Trophoblast cell (in vitro differentiated cells and primary cell): Measurements from ENCODE around the gene BRPF3.

Source experiments
- DNase-seq, 2 donors: peaks; one replicate each; pipeline ENCODE4 v3.0.0-alpha.2; 2016
- H2AFZ ChIP-seq: 2 replicates; pipeline ENCODE4 v1.6.1; 2013; ENCODE audit warnings: low read length, moderate library complexity, mild to moderate bottlenecking; ENCODE audit not compliant: insufficient read depth, poor library complexity
- H2AK5ac ChIP-seq: 2 replicates; pipeline ENCODE4 v1.6.1; 2013; ENCODE audit warnings: mild to moderate bottlenecking, low read length
- H2BK120ac ChIP-seq: 2 replicates; pipeline ENCODE4 v1.6.1; 2013; ENCODE audit warnings: low read length, mild to moderate bottlenecking, moderate library complexity; ENCODE audit not compliant: insufficient read depth, poor library complexity
- H2BK12ac ChIP-seq: 2 replicates; pipeline ENCODE4 v1.6.1; 2013; ENCODE audit warnings: mild to moderate bottlenecking, low read length, moderate library complexity
- H2BK5ac ChIP-seq: 2 replicates; pipeline ENCODE4 v1.6.1; 2013; ENCODE audit warnings: low read length, low read depth, moderate library complexity, mild to moderate bottlenecking; ENCODE audit not compliant: poor library complexity
- H3K14ac ChIP-seq: 2 replicates; pipeline ENCODE4 v1.6.1; 2013; ENCODE audit warnings: mild to moderate bottlenecking, low read length
- H3K18ac ChIP-seq: 2 replicates; pipeline ENCODE4 v1.6.1; 2013; ENCODE audit warnings: mild to moderate bottlenecking, low read length
- H3K23ac ChIP-seq: 2 replicates; pipeline ENCODE4 v1.6.1; 2013; ENCODE audit warnings: low read length
- H3K27ac ChIP-seq: 2 replicates; pipeline ENCODE4 v1.5.1; 2013; ENCODE audit warnings: low read depth, mild to moderate bottlenecking, inconsistent platforms, low read length, moderate library complexity
- H3K27me3 ChIP-seq: 2 replicates; pipeline ENCODE4 v1.6.1; 2013; ENCODE audit warnings: inconsistent platforms, mild to moderate bottlenecking, low read length, moderate library complexity; ENCODE audit not compliant: insufficient read depth
- H3K36me3 ChIP-seq, 2 experiments: 1 replicate in 1 of 2; 2 replicates in 1 of 2; pipeline ENCODE4 v1.6.1; 2013; ENCODE audit warnings: low read length in 2 of 2, mild to moderate bottlenecking in 2 of 2, moderate library complexity in 1 of 2; ENCODE audit not compliant: insufficient read depth in 2 of 2, control insufficient read depth in 1 of 2
- H3K4ac ChIP-seq: 2 replicates; pipeline ENCODE4 v1.6.1; 2013; ENCODE audit warnings: low read depth, mild to moderate bottlenecking, low read length, moderate library complexity
- H3K4me1 ChIP-seq, 2 experiments: 1 replicate in 1 of 2; 2 replicates in 1 of 2; pipeline ENCODE4 v1.6.1; 2013; ENCODE audit warnings: low read length in 2 of 2, mild to moderate bottlenecking in 2 of 2, moderate library complexity in 1 of 2; ENCODE audit not compliant: insufficient read depth in 2 of 2, control insufficient read depth in 1 of 2
- H3K4me2 ChIP-seq: 2 replicates; pipeline ENCODE4 v1.6.1; 2013; ENCODE audit warnings: inconsistent platforms, mild to moderate bottlenecking, low read length, moderate library complexity
- H3K4me3 ChIP-seq: 2 replicates; pipeline ENCODE4 v1.5.1; 2013; ENCODE audit warnings: mild to moderate bottlenecking, low read depth, low read length, inconsistent platforms
- H3K79me1 ChIP-seq: one replicate; pipeline ENCODE4 v1.6.1; 2013; ENCODE audit warnings: low read length
- H3K79me2 ChIP-seq: 2 replicates; pipeline ENCODE4 v1.6.1; 2013; ENCODE audit warnings: low read length, mild to moderate bottlenecking; ENCODE audit not compliant: control insufficient read depth, insufficient read depth, poor library complexity
- H3K9ac ChIP-seq: 2 replicates; pipeline ENCODE4 v1.6.1; 2013; ENCODE audit warnings: mild to moderate bottlenecking, low read length
- H3K9me3 ChIP-seq: 2 replicates; pipeline ENCODE4 v1.6.1; 2013; ENCODE audit warnings: low read depth, mild to moderate bottlenecking, control low read depth, inconsistent platforms, low read length; ENCODE audit not compliant: insufficient read depth
- H4K12ac ChIP-seq: 2 replicates; pipeline ENCODE4 v1.6.1; 2013; ENCODE audit warnings: low read depth, mild to moderate bottlenecking, low read length, moderate library complexity
- H4K8ac ChIP-seq: 2 replicates; pipeline ENCODE4 v1.6.1; 2013; ENCODE audit warnings: low read depth, mild to moderate bottlenecking, low read length, moderate library complexity
- H4K91ac ChIP-seq: one replicate; pipeline ENCODE4 v1.6.1; 2013; ENCODE audit warnings: low read depth, mild to moderate bottlenecking, low read length, moderate library complexity
- WGBS: extraction: QIAGEN DNeasy Blood & Tissue Kit; methylation state at CpG from one replicate; pipeline ENCODE4 v1.1.7; 2013; ENCODE audit warnings: missing lambda C conversion rate; ENCODE audit not compliant: insufficient read length, insufficient coverage; ENCODE audit errors: extremely low coverage; 5-methylcytosine and 5-hydroxymethylcytosine counted together

Gene BRPF3

GRCh38 chr6:36229223-36229622 lies 32.7 kb downstream of the BRPF3 start:
- Histone ChIP-seq H3K9me3 (peaks cover 3% of the 10 kb centered on the region), H4K8ac (no peak overlapping the region), H2BK5ac (no peak overlapping the region), H3K36me3 (peaks cover 45 to 66% of the 10 kb centered on the region in 2 experiments), H3K14ac (no peak overlapping the region), H3K9ac (no peak overlapping the region), H2BK120ac (no peak overlapping the region), H3K79me2 (no peaks in the 10 kb centered on the region), H3K79me1 (no peaks in the 10 kb centered on the region), H3K4me1 (no peaks in the 10 kb centered on the region), H3K4me2 (no peak overlapping the region), H2AK5ac (no peak overlapping the region), H4K12ac (no peak overlapping the region), H3K4ac (no peak overlapping the region), H3K18ac (no peak overlapping the region), H4K91ac (no peak overlapping the region), H2AFZ (no peak overlapping the region), H3K27me3 (no peaks in the 10 kb centered on the region), H2BK12ac (no peak overlapping the region), H3K4me3 (no peak overlapping the region), H3K27ac (no peak overlapping the region), H3K23ac (no peak overlapping the region)
- no CpG with 5 or more reads among the region's 5 CpGs for WGBS
- no peak for DNase-seq

DNA sequence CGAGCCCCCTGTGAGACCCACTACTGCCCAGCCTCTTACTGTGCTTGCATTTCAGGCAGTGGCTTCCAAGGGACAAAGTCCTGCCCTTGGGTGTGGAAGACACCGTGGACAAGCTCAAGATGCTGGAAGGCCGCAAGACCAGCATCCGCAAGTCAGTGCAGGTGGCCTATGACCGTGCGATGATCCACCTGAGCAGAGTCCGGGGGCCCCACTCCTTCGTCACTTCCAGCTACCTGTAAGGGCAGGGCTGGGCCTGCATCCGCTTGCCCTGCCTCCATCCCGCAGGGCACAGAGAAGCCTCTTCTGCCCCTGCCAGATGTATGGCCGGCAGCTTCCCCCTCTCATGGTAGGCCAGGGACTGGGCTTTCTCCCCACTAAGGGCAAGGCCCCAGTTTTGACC lies 33.8 kb downstream of the BRPF3 start:
- H3K4me1 ChIP-seq = no peaks in the 10 kb centered on the region
- peaks cover 3% of the 10 kb centered on the region for H3K9me3 ChIP-seq
- no peak overlapping the region for H2BK5ac ChIP-seq
- no peak overlapping the region for H2BK120ac ChIP-seq
- H3K9ac ChIP-seq = no peak overlapping the region
- no peak overlapping the region for H3K18ac ChIP-seq
- no peak overlapping the region for H2AFZ ChIP-seq
- no peak overlapping the region for H3K23ac ChIP-seq
- H3K14ac ChIP-seq = no peak overlapping the region
- no peaks in the 10 kb centered on the region for H3K79me2 ChIP-seq
- no peak overlapping the region for H2BK12ac ChIP-seq
- no peaks in the 10 kb centered on the region for H3K79me1 ChIP-seq
- WGBS = no CpG with 5 or more reads among the region's 11 CpGs
- no peak overlapping the region for H4K12ac ChIP-seq
- no peak overlapping the region for H3K4me3 ChIP-seq
- DNase-seq = no peak
- H3K4ac ChIP-seq = no peak overlapping the region
- H3K27me3 ChIP-seq = no peaks in the 10 kb centered on the region
- no peak overlapping the region for H3K27ac ChIP-seq
- H4K91ac ChIP-seq = no peak overlapping the region
- peaks cover 38 to 56% of the 10 kb centered on the region in 2 experiments for H3K36me3 ChIP-seq
- H2AK5ac ChIP-seq = no peak overlapping the region
- no peak overlapping the region for H3K4me2 ChIP-seq
- H4K8ac ChIP-seq = no peak overlapping the region

GRCh38 chr6:36232172-36232571 lies 35.6 kb downstream of the BRPF3 start:
- H3K4me3 ChIP-seq = no peak overlapping the region
- H3K9ac ChIP-seq = no peak overlapping the region
- no peak overlapping the region for H4K8ac ChIP-seq
- peaks cover 3% of the 10 kb centered on the region for H3K9me3 ChIP-seq
- H3K14ac ChIP-seq = no peak overlapping the region
- H2AK5ac ChIP-seq = no peak overlapping the region
- no peak overlapping the region for H3K4ac ChIP-seq
- H4K12ac ChIP-seq = no peak overlapping the region
- H2AFZ ChIP-seq = no peak overlapping the region
- no peaks in the 10 kb centered on the region for H3K79me1 ChIP-seq
- H4K91ac ChIP-seq = no peak overlapping the region
- no CpG with 5 or more reads among the region's 4 CpGs for WGBS
- no peak overlapping the region for H2BK120ac ChIP-seq
- H3K4me1 ChIP-seq = no peaks in the 10 kb centered on the region
- H3K23ac ChIP-seq = no peak overlapping the region
- H3K18ac ChIP-seq = no peak overlapping the region
- H3K79me2 ChIP-seq = no peaks in the 10 kb centered on the region
- H3K27ac ChIP-seq = no peak overlapping the region
- H3K4me2 ChIP-seq = no peak overlapping the region
- no peak for DNase-seq
- no peak overlapping the region for H2BK5ac ChIP-seq
- no peaks in the 10 kb centered on the region for H3K27me3 ChIP-seq
- H3K36me3 ChIP-seq = peaks cover 38 to 56% of the 10 kb centered on the region in 2 experiments
- H2BK12ac ChIP-seq = no peak overlapping the region

GRCh38 chr6:36235309-36235708 lies 38.8 kb downstream of the BRPF3 start:
- H3K9ac ChIP-seq = no peak overlapping the region

More at GRCh38 chr6:36235309-36235708, 38.8 kb downstream of the BRPF3 start:
- no peak overlapping the region for H3K4ac ChIP-seq
- no peak for DNase-seq
- no peak overlapping the region for H4K12ac ChIP-seq
- no peak overlapping the region for H2AK5ac ChIP-seq
- no CpG with 5 or more reads among the region's 3 CpGs for WGBS
- no peak overlapping the region for H2BK5ac ChIP-seq
- no peak overlapping the region for H2BK12ac ChIP-seq
- H3K4me1 ChIP-seq = no peaks in the 10 kb centered on the region
- H3K27me3 ChIP-seq = no peaks in the 10 kb centered on the region
- H3K79me2 ChIP-seq = no peaks in the 10 kb centered on the region
- H3K14ac ChIP-seq = no peak overlapping the region
- H4K91ac ChIP-seq = no peak overlapping the region
- H3K18ac ChIP-seq = no peak overlapping the region
- no peak overlapping the region for H3K4me2 ChIP-seq
- no peak overlapping the region for H3K23ac ChIP-seq
- H4K8ac ChIP-seq = no peak overlapping the region
- no peak overlapping the region for H2BK120ac ChIP-seq
- H3K36me3 ChIP-seq = peaks cover 19 to 27% of the 10 kb centered on the region in 2 experiments
- H3K9me3 ChIP-seq = peaks cover 3% of the 10 kb centered on the region
- H3K4me3 ChIP-seq = no peak overlapping the region
- no peak overlapping the region for H2AFZ ChIP-seq
- H3K79me1 ChIP-seq = no peaks in the 10 kb centered on the region
- no peak overlapping the region for H3K27ac ChIP-seq
